Measurements from ENCODE around the gene FNDC7.
A peak's percentile ranks its signal among the peaks of the same experiment; 100 is the strongest.
"Not testable (repeated sequence)": the region's sequence is repeated elsewhere in the genome, so short reads cannot be mapped to it uniquely, and the experiment has no call there.

The FNDC7 gene

DNA sequence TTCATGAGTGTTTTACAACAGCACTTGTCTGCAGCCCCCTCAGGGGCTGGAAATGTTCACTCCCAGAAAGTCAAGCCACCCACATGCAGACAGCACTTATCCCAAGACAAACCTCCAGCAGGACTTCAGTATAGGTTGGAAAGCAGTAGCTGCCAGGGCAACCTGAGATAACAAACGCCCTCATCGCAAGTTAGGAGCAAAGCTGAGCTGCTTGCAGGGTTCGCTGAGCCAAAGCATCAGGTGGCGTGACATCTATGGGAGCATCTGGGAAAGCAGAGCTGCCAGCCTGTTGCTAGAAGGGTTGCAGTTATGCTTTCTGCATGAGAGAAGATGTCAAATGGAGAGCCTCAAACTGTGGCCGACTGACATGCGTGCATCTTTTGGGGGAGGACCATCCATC, 29.5 kb downstream of the FNDC7 start:
- no peak for DNase-seq (ENCODE audit: low spot score)

- DNase-seq (ENCODE audit: low spot score), result no peak
Measured at GRCh38 chr1:108745980-108746381, 33.3 kb downstream of the FNDC7 start.

DNA sequence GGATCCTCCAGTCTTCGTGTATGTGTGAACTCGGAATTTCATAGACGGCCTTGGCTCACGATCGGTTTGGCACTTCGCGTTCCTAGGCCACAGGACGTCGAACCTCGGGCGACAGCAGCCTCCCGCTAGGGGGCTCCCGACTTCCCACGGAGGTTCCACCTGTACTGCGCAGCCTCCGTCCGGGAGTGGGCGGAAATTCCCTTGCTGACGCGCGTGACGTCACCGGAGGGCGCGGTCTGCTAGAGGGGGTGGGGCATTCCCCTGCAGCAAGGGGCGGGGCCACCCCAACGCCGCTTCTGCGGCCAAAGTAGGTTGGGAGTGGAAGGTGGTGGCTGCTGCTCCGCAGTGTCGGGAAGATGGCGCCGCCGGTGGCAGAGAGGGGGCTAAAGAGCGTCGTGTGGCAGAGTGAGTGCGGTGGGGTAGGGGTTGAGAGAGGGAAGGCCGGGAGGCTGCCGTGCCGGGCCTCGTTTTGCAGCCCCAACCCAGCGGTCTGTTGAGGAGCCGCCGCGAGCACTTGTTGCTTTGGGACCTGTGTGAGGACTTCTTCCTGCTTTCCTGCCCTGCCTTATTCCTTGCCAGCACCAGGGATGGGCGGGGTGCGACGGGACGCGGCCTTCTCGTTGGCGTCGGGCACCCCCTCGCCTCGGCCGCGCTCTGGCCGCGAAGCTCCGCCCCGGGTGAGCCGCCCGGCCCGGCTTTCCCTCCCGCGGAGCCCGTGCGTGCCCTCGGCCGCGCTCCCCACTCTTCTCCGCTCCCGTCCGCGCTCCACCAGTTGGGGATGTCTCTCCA, 33.9 kb downstream of the FNDC7 start, which contains the start of gene STXBP3:
Gene STXBP3 (plus strand): TSS at position 293 of the 789 bp plus-strand sequence. CDS start 64 bp downstream, at position 357.
- DNase-seq (ENCODE audit: low spot score), result peak; percentile 99

DNA sequence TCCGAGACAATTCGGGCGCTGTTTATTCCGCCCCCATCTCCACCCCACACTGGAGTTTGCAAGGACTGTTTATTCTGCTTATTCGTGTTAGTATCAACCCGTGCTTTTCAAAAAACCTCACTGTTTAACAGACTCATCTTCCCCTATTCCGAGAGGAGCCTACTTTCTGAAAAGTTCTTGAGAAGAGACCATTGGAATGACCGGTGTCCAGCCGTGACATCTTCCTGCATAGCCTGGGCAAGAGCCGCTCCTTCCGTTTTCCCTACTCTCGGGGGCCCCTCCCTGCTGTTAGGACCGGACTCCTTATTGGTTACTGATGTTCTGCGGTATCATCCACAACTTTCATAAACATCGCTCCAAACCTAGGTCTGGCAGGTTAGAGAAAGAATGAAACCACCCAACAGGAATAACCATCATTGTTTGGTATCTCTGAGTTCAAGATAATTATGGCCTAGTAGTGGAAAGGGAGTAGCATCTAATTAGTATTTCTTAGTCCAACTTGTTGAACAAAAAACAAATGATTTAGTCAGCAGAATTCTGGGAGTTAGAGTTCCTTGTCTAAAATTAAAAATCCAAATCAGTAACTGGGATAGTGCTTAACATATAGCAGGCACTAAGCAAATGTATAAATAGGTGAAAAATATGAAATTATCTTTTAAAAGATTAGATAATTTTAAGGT, 34.6 kb downstream of the FNDC7 start:
- DNase-seq (ENCODE audit: low spot score), result peak; percentile 92

DNA sequence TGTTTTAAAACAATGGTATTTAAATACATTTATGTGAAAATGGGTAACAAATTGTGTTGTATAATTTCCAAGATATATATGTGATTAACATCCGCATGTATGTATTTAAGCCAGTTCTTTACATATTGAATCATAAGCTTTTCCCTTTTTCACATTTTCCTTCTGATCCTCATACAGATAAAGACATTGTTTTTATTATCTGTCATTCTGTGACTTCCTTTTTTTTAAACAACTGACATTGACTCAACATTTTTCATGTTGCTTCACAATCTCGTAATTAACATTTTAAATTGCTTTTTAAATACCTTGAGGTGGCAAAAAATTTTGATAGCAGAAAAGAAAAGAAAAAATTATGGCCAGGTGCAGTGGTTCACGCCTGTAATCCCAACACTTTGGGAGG, 35.2 kb downstream of the FNDC7 start:
- no peak for DNase-seq (ENCODE audit: low spot score)

- DNase-seq (ENCODE audit: low spot score), result no peak
Measured at GRCh38 chr1:108749081-108749480, 36.4 kb downstream of the FNDC7 start.

GRCh38 chr1:108750476-108751181, 37.9 kb downstream of the FNDC7 start:
- DNase-seq (ENCODE audit: low spot score), result no peak

GRCh38 chr1:108753363-108753762, 40.7 kb downstream of the FNDC7 start:
- DNase-seq (ENCODE audit: low spot score), result no peak

- no peak for DNase-seq (ENCODE audit: low spot score)
Measured at GRCh38 chr1:108758796-108759195, 46.1 kb downstream of the FNDC7 start.

DNA sequence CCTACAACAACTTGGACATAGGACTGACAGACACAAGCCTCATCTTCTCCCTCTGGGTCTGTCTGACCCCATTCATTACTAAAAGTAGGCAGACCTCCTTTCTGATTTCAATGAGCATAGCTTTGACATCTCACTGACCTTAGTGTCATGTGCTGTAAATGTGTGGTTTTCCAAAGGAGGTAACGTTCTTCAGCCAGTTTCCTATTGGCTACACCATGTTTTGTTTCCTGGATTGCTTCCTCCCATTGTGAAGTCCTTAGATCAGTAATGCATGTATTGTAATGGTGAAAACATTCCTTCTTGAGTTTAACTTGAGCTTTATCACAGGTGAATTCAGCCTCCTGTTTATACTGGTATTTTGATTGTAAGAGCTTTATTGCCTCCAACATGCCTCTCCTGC, 54.4 kb downstream of the FNDC7 start:
- DNase-seq (ENCODE audit: low spot score), result no peak

DNA sequence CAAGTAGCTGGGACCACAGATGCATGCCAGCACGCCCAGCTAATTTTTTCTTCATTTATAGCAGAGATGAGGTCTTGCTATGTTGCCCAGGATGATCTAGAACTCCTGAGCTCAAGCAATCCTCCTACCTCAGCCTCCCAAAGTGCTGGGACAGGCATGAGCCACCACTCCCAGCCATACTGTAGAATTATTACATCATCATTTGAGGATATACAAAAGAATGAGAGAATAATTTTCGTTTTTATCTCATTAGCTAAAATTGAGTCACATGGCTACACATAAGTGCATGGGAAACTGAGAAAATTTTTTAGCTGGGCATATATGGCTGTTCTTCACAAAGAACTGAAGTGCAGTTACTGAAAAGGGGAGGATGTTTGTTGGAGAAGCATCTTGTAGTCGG, 55.0 kb downstream of the FNDC7 start:
- DNase-seq (ENCODE audit: low spot score), result no peak

GRCh38 chr1:108777839-108778238, 65.1 kb downstream of the FNDC7 start:
- DNase-seq (ENCODE audit: low spot score), result no peak

DNA sequence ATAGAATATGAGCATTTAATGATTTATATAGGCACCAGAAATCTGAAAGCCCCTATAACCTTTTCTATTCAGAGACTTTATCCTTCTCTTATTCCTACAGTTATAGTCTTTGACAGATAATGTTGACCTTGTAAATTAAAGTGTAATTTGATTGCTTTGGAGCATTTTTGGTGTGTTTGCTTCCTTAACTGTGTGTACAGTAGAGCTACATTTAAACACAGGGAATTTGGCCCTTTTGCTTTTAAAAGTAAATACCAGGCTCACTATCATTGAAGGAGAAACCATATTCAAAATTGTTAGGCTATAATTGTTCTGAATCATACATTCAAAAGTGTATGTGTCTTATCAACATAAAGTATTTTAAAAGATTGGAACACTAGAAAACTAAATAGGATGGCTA, 66.7 kb downstream of the FNDC7 start:
- DNase-seq (ENCODE audit: low spot score), result no peak

GRCh38 chr1:108780937-108781574, 68.3 kb downstream of the FNDC7 start:
- no peak for DNase-seq (ENCODE audit: low spot score)

- not testable (repeated sequence) for DNase-seq (ENCODE audit: low spot score)
Measured at GRCh38 chr1:108781575-108781944, 68.9 kb downstream of the FNDC7 start.

- DNase-seq (ENCODE audit: low spot score), result no peak
Measured at GRCh38 chr1:108785264-108785663, 72.6 kb downstream of the FNDC7 start.

GRCh38 chr1:108785880-108786279, 73.2 kb downstream of the FNDC7 start:
- no peak for DNase-seq (ENCODE audit: low spot score)

DNA sequence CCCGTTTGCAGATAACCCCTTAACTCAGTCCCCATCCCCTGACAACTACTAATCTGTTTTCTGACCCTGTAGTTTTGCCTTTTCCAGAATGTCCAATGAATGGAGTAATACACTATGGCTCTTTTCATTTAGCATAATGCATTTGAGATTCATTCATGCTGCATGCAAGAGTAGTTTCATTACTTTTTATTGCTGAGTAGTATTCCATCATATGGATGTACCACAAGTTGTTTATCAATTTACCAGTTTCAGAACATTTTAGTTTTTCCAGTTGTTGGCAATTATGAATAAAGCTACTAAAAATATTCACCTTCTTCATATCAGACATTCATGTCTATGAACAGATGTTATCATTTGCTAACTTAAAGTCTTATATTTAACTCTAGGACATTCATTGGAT, 79.1 kb downstream of the FNDC7 start:
- no peak for DNase-seq (ENCODE audit: low spot score)

Measured in AG20443 (cell line).